ENCODE results near the gene AP3B1.

AP3B1 gene

DNA sequence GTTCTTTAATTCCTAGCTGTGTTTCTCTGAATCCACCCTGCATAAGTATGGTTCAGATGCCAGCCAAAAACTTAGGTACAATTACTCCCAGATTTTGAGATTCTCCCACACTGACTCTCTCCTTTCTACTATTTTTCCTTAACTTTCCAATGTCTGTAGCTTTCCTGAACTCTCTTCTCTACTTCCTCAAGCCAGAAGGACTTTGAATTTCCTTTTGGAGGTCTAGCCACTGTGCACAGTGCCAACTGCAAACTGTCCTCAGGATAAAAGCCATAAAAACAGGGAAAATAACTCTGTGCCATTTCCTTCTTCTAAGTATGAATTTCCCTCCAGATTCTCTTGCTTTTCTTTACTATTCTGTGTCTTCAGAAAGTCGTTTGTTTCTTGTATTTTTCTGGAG lies 157.2 kb downstream of the AP3B1 start:
- Histone ChIP-seq H4K20me1 (ENCODE audit: insufficient read depth, low read length, poor library complexity, severe bottlenecking) (no peaks in the 10 kb centered on the region), H3K4me1 (ENCODE audit: insufficient read depth, low read length, poor library complexity, severe bottlenecking) (no peaks in the 10 kb centered on the region), H3F3A (ENCODE audit: low read depth) (no peaks in the 10 kb centered on the region), H3K4me2 (ENCODE audit: low read depth, low read length, poor library complexity, severe bottlenecking) (no peak overlapping the region), H3K79me2 (ENCODE audit: insufficient read depth, low read length) (no peaks in the 10 kb centered on the region), H3K4me3 (ENCODE audit: low read length, poor library complexity, severe bottlenecking) (no peak overlapping the region), H2AFZ (ENCODE audit: low read length) (no peak overlapping the region), H3K27me3 (ENCODE audit: insufficient read depth, low read length, poor library complexity, severe bottlenecking) (no peaks in the 10 kb centered on the region), H3K9me3 (ENCODE audit: insufficient read depth, low read depth, low read length) (no peaks in the 10 kb centered on the region), H3K9ac (ENCODE audit: low read depth, low read length, poor library complexity, severe bottlenecking) (no peak overlapping the region), H3K9me2 (replicated peaks; ENCODE audit: low read depth, low read length) (no peaks in the 10 kb centered on the region), H3K36me3 (ENCODE audit: insufficient read depth, low read length) (peaks cover 35% of the 10 kb centered on the region)
- TF ChIP-seq, protein P1, sequence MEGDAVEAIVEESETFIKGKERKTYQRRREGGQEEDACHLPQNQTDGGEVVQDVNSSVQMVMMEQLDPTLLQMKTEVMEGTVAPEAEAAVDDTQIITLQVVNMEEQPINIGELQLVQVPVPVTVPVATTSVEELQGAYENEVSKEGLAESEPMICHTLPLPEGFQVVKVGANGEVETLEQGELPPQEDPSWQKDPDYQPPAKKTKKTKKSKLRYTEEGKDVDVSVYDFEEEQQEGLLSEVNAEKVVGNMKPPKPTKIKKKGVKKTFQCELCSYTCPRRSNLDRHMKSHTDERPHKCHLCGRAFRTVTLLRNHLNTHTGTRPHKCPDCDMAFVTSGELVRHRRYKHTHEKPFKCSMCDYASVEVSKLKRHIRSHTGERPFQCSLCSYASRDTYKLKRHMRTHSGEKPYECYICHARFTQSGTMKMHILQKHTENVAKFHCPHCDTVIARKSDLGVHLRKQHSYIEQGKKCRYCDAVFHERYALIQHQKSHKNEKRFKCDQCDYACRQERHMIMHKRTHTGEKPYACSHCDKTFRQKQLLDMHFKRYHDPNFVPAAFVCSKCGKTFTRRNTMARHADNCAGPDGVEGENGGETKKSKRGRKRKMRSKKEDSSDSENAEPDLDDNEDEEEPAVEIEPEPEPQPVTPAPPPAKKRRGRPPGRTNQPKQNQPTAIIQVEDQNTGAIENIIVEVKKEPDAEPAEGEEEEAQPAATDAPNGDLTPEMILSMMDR (conservative IDR thresholded peaks at IDR 0.05; ENCODE audit: low read length): no peak
- no peak for TF ChIP-seq EZH2phosphoT487 (IDR thresholded peaks at IDR 0.05; ENCODE audit: borderline replicate concordance)

DNA sequence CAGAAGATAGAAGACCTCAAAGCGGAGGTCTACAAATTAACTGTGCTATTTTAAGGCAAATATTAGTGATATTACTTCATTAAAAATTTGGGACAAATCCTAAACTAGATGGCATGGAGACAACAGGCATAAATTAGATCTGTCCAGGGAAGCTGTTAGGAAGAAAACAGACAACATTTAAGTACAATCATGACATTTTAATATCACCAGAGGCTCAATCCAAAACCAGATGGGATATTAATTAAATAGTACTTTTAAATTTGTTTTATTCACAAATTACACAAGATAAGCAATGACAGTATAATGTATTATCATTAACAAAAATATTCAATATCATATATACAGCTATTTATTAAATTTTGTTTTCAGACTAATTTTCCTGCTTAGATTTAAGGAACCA lies 161.1 kb downstream of the AP3B1 start:
- Histone ChIP-seq H3K4me2 (ENCODE audit: low read depth, low read length, poor library complexity, severe bottlenecking) (no peak overlapping the region), H3K4me1 (ENCODE audit: insufficient read depth, low read length, poor library complexity, severe bottlenecking) (no peaks in the 10 kb centered on the region), H3K79me2 (ENCODE audit: insufficient read depth, low read length) (no peaks in the 10 kb centered on the region), H3K9me3 (ENCODE audit: insufficient read depth, low read depth, low read length) (no peaks in the 10 kb centered on the region), H4K20me1 (ENCODE audit: insufficient read depth, low read length, poor library complexity, severe bottlenecking) (no peaks in the 10 kb centered on the region), H2AFZ (ENCODE audit: low read length) (no peak overlapping the region), H3K9me2 (replicated peaks; ENCODE audit: low read depth, low read length) (no peaks in the 10 kb centered on the region), H3K36me3 (ENCODE audit: insufficient read depth, low read length) (peaks cover 17% of the 10 kb centered on the region), H3K9ac (ENCODE audit: low read depth, low read length, poor library complexity, severe bottlenecking) (no peak overlapping the region), H3F3A (ENCODE audit: low read depth) (no peaks in the 10 kb centered on the region), H3K4me3 (ENCODE audit: low read length, poor library complexity, severe bottlenecking) (no peak overlapping the region), H3K27me3 (ENCODE audit: insufficient read depth, low read length, poor library complexity, severe bottlenecking) (no peaks in the 10 kb centered on the region)
- TF ChIP-seq, protein P1 (conservative IDR thresholded peaks at IDR 0.05; ENCODE audit: low read length): no peak
- no peak for TF ChIP-seq EZH2phosphoT487 (IDR thresholded peaks at IDR 0.05; ENCODE audit: borderline replicate concordance)

DNA sequence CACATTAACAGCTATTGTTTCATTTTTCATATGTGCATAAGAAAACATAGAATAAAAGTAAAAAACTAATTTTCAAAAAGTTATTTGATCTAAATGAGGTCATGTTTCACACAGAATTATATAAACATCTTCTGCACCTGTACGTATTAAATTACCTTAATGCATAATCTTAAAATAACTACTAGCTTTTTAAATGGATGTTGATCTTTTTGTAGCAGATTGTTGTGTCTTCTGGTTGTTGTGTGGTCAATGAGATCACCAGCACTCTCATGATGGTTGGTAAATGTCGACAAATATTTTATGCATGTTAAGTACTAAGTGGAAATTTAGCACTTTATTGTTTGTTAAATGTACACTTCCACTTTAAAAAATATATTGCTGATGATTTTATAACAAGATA lies 162.0 kb downstream of the AP3B1 start:
- Histone ChIP-seq H3K27me3 (ENCODE audit: insufficient read depth, low read length, poor library complexity, severe bottlenecking) (no peaks in the 10 kb centered on the region), H3K4me3 (ENCODE audit: low read length, poor library complexity, severe bottlenecking) (no peak overlapping the region), H3K9ac (ENCODE audit: low read depth, low read length, poor library complexity, severe bottlenecking) (no peak overlapping the region), H3K79me2 (ENCODE audit: insufficient read depth, low read length) (no peaks in the 10 kb centered on the region), H3K9me3 (ENCODE audit: insufficient read depth, low read depth, low read length) (no peaks in the 10 kb centered on the region), H3K4me2 (ENCODE audit: low read depth, low read length, poor library complexity, severe bottlenecking) (no peak overlapping the region), H2AFZ (ENCODE audit: low read length) (no peak overlapping the region), H3F3A (ENCODE audit: low read depth) (no peaks in the 10 kb centered on the region), H3K4me1 (ENCODE audit: insufficient read depth, low read length, poor library complexity, severe bottlenecking) (no peaks in the 10 kb centered on the region), H3K9me2 (replicated peaks; ENCODE audit: low read depth, low read length) (no peaks in the 10 kb centered on the region), H4K20me1 (ENCODE audit: insufficient read depth, low read length, poor library complexity, severe bottlenecking) (no peaks in the 10 kb centered on the region), H3K36me3 (ENCODE audit: insufficient read depth, low read length) (peaks cover 20% of the 10 kb centered on the region; the same call in 1 of the 2 replicates)
- TF ChIP-seq EZH2phosphoT487 (IDR thresholded peaks at IDR 0.05; ENCODE audit: borderline replicate concordance): no peak
- TF ChIP-seq, protein P1 (conservative IDR thresholded peaks at IDR 0.05; ENCODE audit: low read length): no peak
